Parathyroid adenoma (tissue), 2 donors: ENCODE results near the gene TNFSF13B.
A peak's percentile ranks its signal among the peaks of the same experiment; 100 is the strongest.

ENCODE experiments used
- H2AFZ ChIP-seq: fragments of 300-600 bp; sonication (generic); one replicate; pipeline ENCODE4 v1.7.0; 2017; ENCODE audit warnings: antibody characterized with exemption, mild to moderate bottlenecking
- H3K27ac ChIP-seq: fragments of 300-600 bp; sonication (generic); one replicate; pipeline ENCODE4 v1.7.0; 2017
- H3K27me3 ChIP-seq: fragments of 300-600 bp; sonication (generic); one replicate; pipeline ENCODE4 v1.7.0; 2017; ENCODE audit warnings: low read length; ENCODE audit not compliant: control insufficient read depth, insufficient read depth
- H3K36me3 ChIP-seq: fragments of 300-600 bp; sonication (generic); one replicate; pipeline ENCODE4 v1.7.0; 2017; ENCODE audit warnings: low read length; ENCODE audit not compliant: control insufficient read depth, insufficient read depth
- H3K4me1 ChIP-seq: fragments of 300-600 bp; sonication (generic); one replicate; pipeline ENCODE4 v1.7.0; 2017; ENCODE audit warnings: control low read depth
- H3K4me2 ChIP-seq: fragments of 300-600 bp; sonication (generic); one replicate; pipeline ENCODE4 v1.7.0; 2017; ENCODE audit warnings: low read length
- H3K4me3 ChIP-seq: fragments of 300-600 bp; sonication (generic); one replicate; pipeline ENCODE4 v1.7.0; 2017; ENCODE audit warnings: low read depth, low read length
- H3K79me2 ChIP-seq: fragments of 300-600 bp; sonication (generic); one replicate; pipeline ENCODE4 v1.7.0; 2017; ENCODE audit warnings: control low read depth
- H3K9ac ChIP-seq: fragments of 300-600 bp; sonication (generic); one replicate; pipeline ENCODE4 v1.7.0; 2017; ENCODE audit warnings: mild to moderate bottlenecking
- H3K9me3 ChIP-seq: fragments of 300-600 bp; sonication (generic); one replicate; pipeline ENCODE4 v1.7.0; 2017; ENCODE audit warnings: low read length; ENCODE audit not compliant: control insufficient read depth
- TF ChIP-seq, protein P1 (sequence below): fragments of 300-600 bp; sonication (generic); IDR thresholded peaks from one replicate; pipeline ENCODE4 v1.7.0; 2017; ENCODE audit warnings: antibody characterized with exemption, mild to moderate bottlenecking
- donor health status: primary hyperparathyroidism.

TNFSF13B gene

DNA sequence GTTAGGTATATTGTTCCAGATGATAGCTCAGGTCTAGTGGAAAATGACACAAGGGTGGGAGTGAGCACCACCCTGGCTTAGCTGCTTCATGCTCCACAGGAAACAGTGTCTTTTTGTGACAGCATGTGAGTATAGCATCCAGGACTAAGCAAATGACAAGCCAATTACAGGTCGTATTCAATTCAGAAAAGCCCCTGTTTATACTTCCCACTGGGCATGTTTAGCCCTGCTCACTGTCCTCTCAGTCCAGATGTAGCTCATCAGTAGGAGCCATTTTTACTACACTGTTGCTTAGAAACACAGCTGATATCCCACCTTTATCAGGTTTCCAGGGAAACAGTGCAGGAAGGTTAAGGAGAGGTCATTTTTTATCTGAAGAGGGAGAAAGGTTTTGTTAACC lies 43.3 kb upstream of the TNFSF13B start:
- Histone ChIP-seq H3K27ac (no peak overlapping the region), H3K4me3 (no peak overlapping the region), H3K9me3 (no peaks in the 10 kb centered on the region), H3K27me3 (no peaks in the 10 kb centered on the region), H2AFZ (no peak overlapping the region), H3K9ac (no peak overlapping the region), H3K4me2 (no peak overlapping the region), H3K79me2 (no peaks in the 10 kb centered on the region), H3K36me3 (no peaks in the 10 kb centered on the region), H3K4me1 (no peaks in the 10 kb centered on the region)
- TF ChIP-seq, protein P1, sequence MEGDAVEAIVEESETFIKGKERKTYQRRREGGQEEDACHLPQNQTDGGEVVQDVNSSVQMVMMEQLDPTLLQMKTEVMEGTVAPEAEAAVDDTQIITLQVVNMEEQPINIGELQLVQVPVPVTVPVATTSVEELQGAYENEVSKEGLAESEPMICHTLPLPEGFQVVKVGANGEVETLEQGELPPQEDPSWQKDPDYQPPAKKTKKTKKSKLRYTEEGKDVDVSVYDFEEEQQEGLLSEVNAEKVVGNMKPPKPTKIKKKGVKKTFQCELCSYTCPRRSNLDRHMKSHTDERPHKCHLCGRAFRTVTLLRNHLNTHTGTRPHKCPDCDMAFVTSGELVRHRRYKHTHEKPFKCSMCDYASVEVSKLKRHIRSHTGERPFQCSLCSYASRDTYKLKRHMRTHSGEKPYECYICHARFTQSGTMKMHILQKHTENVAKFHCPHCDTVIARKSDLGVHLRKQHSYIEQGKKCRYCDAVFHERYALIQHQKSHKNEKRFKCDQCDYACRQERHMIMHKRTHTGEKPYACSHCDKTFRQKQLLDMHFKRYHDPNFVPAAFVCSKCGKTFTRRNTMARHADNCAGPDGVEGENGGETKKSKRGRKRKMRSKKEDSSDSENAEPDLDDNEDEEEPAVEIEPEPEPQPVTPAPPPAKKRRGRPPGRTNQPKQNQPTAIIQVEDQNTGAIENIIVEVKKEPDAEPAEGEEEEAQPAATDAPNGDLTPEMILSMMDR = no peak

DNA sequence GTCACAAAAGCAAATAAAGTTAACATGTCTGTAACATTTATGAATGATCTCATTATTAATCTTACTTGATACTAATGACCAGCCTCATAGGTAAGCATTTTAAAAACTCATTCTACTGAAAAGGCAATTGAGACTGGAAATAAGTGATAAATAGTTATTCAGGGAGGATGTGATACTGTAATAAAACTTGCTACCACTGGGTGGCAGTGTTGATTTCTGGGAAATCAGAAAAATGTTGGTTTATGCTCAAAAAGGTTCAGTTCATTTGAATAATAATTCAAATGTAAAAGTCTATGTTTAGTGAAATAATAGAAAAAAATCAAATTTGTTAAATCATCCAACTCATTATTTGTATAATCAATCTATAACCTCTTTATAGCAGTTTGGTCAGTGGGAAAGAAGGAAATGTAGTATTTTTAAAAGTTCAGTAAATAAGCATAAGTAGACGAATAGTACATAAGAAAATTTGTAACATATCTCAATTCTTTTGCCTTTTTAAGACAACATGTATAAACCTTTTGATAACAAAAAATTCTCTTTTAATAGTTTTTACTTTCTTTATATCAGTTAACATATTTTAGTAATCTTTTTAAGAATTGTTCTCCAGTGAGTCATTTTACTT lies 41.8 kb upstream of the TNFSF13B start:
- Histone ChIP-seq H3K4me3 (no peak overlapping the region), H3K9ac (no peak overlapping the region), H3K4me1 (no peaks in the 10 kb centered on the region), H3K79me2 (no peaks in the 10 kb centered on the region), H3K4me2 (no peak overlapping the region), H3K27ac (no peak overlapping the region), H3K9me3 (no peaks in the 10 kb centered on the region), H2AFZ (no peak overlapping the region), H3K27me3 (no peaks in the 10 kb centered on the region), H3K36me3 (no peaks in the 10 kb centered on the region)
- TF ChIP-seq, protein P1 = peak; percentile 61

DNA sequence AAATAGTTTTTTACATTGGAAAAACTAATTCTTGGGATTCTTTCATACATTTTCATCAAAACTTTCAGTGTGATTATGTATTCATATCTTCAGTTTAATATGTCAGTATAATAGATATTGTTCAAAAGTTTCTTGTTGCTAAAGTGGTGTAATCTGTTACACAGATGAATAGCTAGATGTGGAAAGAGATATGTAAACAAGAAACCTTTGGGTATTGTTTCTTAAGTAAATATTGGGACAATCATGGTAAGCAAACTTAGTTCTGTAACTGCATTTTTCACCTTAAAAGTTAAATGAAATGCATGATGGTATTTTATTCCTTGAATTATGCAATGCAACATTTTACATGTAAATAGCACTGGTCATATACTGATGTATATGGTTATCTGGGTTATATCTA lies 39.1 kb upstream of the TNFSF13B start:
- Histone ChIP-seq H3K79me2 (no peaks in the 10 kb centered on the region), H3K9me3 (no peaks in the 10 kb centered on the region), H3K4me2 (no peak overlapping the region), H3K9ac (no peak overlapping the region), H2AFZ (no peak overlapping the region), H3K27me3 (no peaks in the 10 kb centered on the region), H3K27ac (no peak overlapping the region), H3K36me3 (no peaks in the 10 kb centered on the region), H3K4me3 (no peak overlapping the region), H3K4me1 (no peaks in the 10 kb centered on the region)
- TF ChIP-seq, protein P1 = no peak

DNA sequence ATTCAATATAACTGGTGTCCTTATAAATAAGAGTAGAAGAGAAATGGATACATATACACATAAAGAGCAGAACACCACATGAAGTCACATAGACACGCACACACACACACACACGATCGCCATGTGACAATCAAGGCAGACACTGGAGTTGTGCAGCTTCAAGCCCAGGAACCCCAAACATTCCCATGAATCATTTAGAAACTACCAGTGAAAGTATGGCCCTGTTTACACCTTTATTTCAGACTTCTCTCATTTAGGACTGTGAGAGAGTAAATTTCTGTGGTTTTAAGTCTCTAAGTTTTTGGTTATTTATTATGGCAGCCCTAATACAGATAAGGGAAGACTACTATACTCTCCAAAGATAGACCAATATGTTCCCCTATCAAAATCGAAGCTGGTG lies 20.4 kb upstream of the TNFSF13B start:
- no peaks in the 10 kb centered on the region for H3K79me2 ChIP-seq
- H2AFZ ChIP-seq = no peak overlapping the region
- H3K27me3 ChIP-seq = no peaks in the 10 kb centered on the region
- no peak overlapping the region for H3K9ac ChIP-seq
- no peaks in the 10 kb centered on the region for H3K9me3 ChIP-seq
- no peak overlapping the region for H3K4me3 ChIP-seq
- no peak overlapping the region for H3K27ac ChIP-seq
- H3K4me2 ChIP-seq = no peak overlapping the region
- no peaks in the 10 kb centered on the region for H3K4me1 ChIP-seq
- TF ChIP-seq, protein P1 = no peak
- H3K36me3 ChIP-seq = no peaks in the 10 kb centered on the region

DNA sequence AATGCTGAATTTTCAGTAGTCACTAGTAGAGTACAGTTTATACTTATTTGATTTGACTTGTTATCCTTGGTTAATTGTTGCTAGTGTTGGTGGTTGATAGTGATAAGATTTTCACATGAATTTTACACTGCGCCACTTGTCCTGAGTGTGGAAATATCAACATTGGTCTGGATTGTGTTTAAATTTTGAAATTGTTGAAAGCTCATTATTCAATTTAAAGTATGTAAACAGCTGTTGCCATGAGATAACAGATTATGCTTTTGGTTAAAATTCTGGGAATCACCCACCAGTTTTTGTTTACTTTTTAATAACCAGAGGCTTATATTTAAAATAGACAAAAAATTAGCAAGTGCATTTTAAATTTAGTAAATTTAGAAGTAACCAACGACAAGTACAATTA lies 12.3 kb upstream of the TNFSF13B start:
- H3K4me2 ChIP-seq = no peak overlapping the region
- no peaks in the 10 kb centered on the region for H3K9me3 ChIP-seq
- H3K27ac ChIP-seq = no peak overlapping the region
- H3K9ac ChIP-seq = no peak overlapping the region
- no peaks in the 10 kb centered on the region for H3K4me1 ChIP-seq
- TF ChIP-seq, protein P1 = no peak
- no peak overlapping the region for H3K4me3 ChIP-seq
- H3K36me3 ChIP-seq = no peaks in the 10 kb centered on the region
- no peak overlapping the region for H2AFZ ChIP-seq
- H3K79me2 ChIP-seq = no peaks in the 10 kb centered on the region
- no peaks in the 10 kb centered on the region for H3K27me3 ChIP-seq
